Measurements from ENCODE around the gene PEA15. TPM values are rescaled to one million over a fixed set of nuclear protein-coding genes. Genes with fewer than 3 reads are reported as not detected.

Gene PEA15
- polyA plus RNA-seq, 3 donors: 54.6 to 289 (median 276) TPM

DNA sequence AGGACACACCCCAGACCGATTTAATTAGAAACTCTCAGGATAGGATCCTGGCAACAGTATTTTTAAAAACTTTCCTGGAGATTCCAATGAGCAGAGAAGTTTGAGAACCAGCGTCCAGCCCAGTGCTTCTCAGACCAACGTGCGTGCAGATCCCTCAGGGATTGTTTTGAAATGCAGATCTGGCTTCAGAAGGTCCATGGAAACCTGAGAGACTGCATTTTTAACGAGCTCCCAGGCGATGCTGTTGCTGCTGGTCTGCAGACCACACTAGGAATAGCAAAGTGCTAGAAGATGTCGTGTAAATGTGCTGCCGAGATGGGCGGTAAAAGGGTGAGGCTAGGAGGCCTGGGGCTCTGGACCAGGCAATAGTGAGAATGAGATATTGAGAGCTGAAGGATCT is 33.2 kb upstream of the PEA15 start:
- no peak overlapping the region for H3K27ac ChIP-seq (ENCODE audit: low read depth, low read length)
- 63 to 69% (median 67%) methylated on average over 9 of the region's 9 CpGs for WGBS, 3 donors

DNA sequence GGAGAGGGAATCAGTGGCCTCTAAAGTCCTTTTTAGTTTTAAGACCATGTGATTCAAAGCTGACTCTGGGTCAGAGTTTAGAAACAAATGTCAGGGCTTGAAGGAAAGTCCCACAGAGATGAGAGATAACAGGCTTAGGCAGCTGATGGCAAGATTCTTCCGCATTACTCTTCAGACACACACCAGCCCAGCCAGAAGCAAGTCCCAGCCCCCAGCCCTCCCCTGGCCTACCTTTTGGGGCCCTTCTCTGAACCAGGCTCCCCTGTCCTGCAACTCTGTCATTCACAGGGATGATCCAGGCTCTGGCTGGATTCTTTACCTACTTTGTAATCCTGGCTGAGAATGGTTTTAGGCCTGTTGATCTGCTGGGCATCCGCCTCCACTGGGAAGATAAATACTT is 28.0 kb upstream of the PEA15 start:
- H3K27ac ChIP-seq (ENCODE audit: low read depth, low read length): no peak overlapping the region
- 87 to 93% (median 91%) methylated on average over 2 of the region's 2 CpGs for WGBS, 3 donors

DNA sequence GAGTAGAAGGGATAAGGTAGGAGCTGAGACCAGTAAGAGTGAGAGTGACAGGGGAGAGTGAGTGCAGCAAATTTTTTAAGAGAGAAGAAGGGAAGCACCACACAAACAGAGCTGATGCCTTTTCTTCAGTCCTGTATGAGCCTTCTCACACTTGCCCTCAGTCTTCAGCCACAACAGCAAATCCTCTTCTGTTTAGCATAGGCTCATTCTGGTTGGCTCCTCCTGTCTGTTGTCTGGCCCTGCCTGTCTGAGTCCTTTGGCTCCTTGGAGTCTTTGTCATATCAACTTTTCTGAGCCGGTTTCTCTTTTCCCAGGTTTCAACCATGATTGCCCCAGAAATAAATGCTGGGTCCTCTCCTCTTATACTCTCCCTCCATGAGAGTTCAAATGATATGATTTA is 27.5 kb upstream of the PEA15 start:
- WGBS, 3 donors: 80 to 89% (median 87%) methylated on average over 1 of the region's 1 CpG
- no peak overlapping the region for H3K27ac ChIP-seq (ENCODE audit: low read depth, low read length)

DNA sequence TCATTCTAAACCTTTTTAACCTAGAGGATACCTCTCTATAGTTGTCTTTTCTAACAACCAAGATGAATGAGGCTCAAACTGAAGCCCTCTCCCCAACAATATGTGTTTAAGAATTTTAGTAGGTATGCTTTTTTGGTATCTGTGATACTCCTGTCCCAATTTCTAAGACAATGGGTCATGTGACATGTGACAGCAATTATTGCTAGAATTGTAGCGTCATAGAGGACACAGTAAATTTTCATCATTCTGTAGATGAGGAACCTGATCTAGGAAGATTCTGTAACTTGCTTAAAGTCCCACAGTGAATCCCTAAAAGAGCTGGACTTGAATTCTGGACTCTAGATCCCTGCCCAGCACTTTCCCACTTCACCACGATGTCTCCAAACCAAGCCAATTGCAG is 26.5 kb upstream of the PEA15 start:
- no peak overlapping the region for H3K27ac ChIP-seq (ENCODE audit: low read depth, low read length)
- WGBS, 3 donors: 69 to 85% (median 78%) methylated on average over 2 of the region's 2 CpGs

DNA sequence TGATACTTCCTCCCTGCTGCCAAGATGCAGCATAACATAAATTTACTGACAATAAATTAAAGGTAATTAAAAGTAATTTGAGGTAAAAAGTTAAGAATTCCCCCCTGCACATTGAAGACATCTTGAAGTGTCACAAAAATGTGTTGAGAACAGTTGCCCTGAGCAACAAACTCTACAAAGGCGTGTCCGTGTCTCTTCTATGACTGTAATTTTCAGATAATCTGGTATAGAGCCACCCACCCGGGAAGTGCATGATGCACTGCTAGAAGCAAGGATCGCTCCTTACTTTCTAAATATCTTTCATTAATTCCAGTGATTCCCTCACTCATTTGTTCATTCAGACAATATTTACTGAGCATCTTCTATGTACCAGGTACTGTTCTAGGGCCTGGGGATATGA is 25.8 kb upstream of the PEA15 start:
- no peak overlapping the region for H3K27ac ChIP-seq (ENCODE audit: low read depth, low read length)
- 86 to 92% (median 86%) methylated on average over 4 of the region's 4 CpGs for WGBS, 3 donors

DNA sequence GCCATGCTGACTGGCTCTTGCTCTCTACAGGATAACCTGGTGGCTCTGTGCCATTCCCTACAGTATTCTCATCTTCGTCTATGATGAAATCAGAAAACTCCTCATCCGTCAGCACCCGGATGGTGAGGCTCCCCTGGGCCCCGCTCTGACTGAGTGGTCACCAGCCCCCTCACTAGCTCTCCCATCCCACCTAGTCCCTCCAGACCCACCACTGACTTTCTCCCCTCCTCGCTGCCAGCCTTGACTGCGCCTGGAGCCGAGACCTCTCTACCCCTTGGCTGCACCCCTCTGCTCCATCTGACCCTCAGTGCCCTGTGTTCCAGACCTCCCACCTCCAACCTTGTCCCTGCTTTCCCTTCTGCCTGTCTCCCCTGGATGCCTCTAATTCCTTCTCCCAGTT is 18.9 kb upstream of the PEA15 start:
- 85 to 89% (median 85%) methylated on average over 7 of the region's 7 CpGs for WGBS, 3 donors
- H3K27ac ChIP-seq (ENCODE audit: low read depth, low read length): no peak overlapping the region

DNA sequence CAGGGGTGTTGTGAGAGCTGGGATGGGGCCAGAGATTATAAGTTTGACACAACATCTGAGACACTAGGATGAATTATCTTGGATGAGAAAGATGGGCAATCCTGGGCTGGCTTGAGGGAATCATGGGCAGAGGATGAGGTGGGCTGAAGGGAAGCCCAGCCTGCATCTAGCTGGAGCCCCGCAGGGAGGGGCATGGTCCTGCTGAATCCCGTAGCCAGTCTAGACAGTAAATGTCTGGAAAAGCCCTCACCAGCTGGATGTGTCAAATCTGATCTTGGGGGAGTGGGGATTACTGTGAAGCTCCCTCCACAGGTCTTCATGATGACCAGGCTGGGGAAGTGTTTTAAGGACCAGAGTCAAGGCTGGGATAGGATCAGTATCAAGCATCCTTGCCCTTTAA is 18.5 kb upstream of the PEA15 start:
- H3K27ac ChIP-seq (ENCODE audit: low read depth, low read length): no peak overlapping the region
- WGBS, 3 donors: 62 to 80% (median 67%) methylated on average over 2 of the region's 2 CpGs

DNA sequence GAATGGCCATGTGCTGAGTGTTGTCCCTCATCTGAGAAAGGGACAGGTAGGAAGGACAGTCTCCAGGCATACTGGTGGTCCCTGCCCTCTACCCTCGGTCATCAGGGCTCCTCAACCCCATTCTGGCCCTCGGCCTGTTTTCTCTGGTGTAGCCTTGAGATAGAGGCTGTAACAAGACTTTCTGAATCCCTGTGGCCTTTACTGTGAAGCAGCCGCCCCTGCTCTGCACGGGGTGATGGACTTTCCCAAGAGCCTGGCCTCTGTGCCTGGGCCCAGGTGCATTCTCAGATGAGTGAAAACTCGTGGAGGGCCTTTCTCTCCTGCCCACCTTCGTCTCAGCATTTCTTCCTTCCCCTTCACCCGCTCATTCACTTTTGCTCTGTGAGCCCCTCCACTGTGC is 17.8 kb upstream of the PEA15 start:
- 68 to 82% (median 75%) methylated on average over 7 of the region's 7 CpGs for WGBS, 3 donors

DNA sequence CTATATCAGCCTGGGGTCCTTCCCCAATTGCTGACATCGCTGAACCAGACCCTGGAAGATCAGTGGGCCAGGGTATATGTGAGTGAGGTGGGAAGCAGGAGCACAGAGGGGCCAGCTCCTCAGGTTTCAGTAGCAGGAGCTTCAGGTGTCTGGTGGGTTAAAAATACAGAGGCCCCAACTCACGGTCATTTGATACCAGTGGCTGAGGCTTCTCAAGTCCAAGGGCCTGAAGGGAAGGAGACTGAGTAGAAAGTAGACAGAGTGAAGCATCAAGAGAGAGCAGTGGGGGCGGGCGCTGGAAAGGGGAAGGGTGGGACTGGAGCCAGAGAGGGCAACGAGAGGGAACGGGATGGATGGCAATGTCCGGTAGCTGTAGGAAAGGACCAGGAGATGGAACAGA is 16.8 kb upstream of the PEA15 start:
- WGBS, 3 donors: 85 to 89% (median 86%) methylated on average over 7 of the region's 7 CpGs

More for the DNA sequence above, 17.8 kb upstream of the PEA15 start:
- H3K27ac ChIP-seq (ENCODE audit: low read depth, low read length): no peak overlapping the region

DNA sequence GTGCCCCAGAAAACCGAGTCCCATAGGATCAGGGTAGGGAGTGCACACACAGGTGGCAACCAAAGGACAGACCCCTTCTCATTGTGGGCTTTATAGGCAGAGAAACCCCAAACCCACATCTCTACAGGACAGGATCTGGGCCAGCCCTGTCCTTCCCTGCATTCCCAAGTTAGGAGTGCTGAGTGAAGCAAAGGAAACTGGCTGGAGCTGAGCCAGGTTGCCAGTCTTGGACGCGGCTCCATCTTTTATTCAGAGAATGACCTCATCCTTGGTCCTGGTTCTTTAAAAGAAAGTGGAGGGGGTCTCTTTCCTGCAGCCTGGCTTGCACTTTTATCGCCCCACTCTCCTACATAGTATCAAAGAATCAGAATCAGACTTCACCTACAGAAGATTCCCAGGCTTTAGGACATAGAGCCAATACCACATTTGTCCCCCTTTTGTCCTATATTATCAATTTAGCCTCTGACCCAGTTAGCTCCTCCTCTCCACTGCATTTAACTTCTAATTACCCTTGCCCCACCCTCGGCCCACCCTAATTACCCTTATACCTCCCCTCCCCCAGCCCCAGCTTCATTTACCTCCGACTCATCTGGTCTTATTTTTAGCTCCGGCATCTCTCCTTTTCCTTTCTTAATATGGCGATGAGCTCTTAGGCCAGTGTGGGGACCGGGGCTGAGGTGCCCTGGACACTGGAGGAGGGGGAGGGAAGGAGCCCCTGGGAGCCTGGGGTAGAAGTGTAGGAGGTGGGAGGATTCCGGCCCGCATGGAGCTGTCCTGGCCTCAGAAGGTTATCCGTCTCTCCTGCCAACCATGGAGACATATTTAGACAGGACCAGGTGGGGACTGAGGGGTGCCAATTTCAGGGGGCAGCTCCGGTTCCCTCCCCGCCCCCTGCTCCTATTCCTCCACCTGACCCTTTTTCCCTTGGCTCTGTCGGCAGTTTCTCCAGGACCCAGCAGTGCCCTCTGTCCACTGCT is 15.2 kb upstream of the PEA15 start, which contains the start of gene CASQ1:
CASQ1 (plus strand) TSS at position 927 of the 977 bp plus-strand sequence. CDS start 177 bp downstream, outside the sequence.
- no peak within 1 kb of the TSS for H3K27ac ChIP-seq (ENCODE audit: low read depth, low read length)
- WGBS, 3 donors: 62 to 66% (median 65%) methylated on average over 15 of the region's 15 CpGs

More for the DNA sequence above, 16.8 kb upstream of the PEA15 start:
- H3K27ac ChIP-seq (ENCODE audit: low read depth, low read length): no peak overlapping the region

DNA sequence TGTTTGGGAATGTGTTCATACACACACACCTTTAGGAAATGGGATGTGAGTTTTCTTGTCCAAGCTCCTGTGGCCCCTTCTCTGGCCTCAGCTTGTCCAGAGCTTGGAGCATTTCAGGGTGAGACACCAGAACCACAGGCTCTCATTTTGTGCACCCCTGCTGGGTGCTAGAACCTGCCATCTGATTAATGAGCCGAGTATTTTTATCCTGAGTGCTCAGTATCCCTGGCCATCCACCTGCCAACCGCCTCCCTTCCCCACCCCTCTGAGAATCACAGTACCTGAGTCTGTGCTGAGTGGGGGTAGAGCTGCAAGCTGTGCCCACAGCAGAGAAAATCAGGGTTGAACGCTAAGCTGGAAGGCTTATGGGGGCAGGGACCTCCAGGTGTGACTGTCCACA is 13.4 kb upstream of the PEA15 start:
- no peak overlapping the region for H3K27ac ChIP-seq (ENCODE audit: low read depth, low read length)
- 77 to 93% (median 85%) methylated on average over 3 of the region's 3 CpGs for WGBS, 3 donors

DNA sequence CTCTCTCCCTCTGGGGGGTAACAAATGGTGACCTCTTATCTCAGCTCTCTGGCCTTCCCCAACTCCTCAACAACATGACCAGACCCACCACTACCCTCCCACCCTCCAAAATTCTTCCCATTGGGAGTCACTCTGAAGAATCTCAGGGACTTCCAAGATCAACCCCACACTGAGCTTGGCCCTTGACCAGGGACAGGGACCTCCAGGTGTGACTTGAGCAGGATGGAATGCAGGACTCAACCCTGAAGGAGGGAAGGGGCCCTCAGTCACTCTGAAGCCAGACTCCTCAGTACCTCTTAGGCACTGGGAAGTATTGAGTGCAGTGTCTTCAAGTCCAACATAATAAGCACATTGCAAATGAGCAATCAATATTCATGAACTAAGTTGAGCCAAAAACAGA is 12.9 kb upstream of the PEA15 start:
- H3K27ac ChIP-seq (ENCODE audit: low read depth, low read length): no peak overlapping the region

DNA sequence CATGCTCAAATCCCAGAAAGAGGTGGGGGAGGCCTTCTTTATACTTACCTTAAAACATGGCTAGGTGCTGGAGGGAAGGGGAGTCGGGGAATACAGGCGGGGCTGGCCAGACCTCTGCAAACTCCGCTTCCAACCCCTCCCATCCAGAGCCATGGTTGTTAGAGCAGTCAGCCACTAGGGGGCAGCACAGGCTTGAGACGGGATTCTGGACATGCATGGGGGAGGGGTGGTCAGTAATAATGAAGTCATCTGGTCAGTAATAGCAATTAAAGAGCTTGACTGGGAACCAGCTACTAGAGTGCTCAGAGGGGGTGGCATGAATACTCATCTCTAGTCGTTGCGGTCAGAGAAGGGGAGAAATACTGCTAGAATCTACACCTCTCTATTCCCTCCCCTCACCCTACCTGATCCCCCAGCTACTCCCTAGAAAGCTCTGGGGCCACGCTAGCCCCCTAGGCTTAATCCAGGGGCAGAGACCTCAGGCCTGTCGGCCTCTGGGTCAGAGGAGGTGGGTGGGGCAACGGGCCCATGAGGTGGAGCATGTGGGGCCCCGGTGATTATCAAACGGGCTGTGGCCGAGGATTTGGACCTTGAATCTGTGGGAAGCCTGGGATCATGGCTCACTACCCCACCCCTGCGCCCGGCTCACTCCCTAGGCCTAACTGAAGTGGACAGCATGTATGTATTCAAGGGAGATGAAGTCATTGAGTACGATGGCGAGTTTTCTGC is 11.9 kb upstream of the PEA15 start:
- no peak overlapping the region for H3K27ac ChIP-seq (ENCODE audit: low read depth, low read length)
- WGBS, 3 donors: 23 to 28% (median 27%) methylated on average over 16 of the region's 16 CpGs

DNA sequence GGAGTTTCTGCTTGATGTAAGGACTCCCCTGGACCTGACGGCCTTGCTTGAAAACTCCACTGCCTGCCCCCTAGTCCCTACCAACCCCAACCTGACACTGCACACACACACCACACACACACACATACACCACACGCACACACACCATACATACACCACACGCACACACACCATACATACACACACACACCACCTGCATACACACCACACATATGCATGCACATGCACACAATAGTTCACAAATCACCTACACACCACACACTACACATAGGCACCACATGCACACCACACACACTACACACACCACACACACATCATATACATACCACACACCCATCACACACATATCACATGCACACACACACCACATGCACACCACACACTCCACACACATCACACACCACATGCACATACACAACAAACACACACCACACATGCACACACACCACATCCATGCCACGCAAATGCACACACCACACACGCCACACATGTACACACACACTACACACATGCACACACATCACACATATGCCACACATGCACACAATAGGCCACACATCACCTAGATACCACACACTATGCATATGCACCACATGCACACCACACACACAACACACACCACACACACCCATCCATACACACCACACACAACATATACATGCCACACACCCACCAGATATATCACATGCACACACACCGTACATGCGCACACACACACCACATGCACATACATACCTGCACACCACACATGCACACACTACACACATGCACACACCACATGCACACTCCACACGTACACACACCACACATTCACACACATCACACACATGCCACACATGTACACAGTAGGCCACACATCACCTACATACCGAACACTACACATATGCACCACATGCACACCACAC is 11.1 kb upstream of the PEA15 start:
- WGBS, 3 donors: 87 to 90% (median 88%) methylated on average over 9 of the region's 9 CpGs
- H3K27ac ChIP-seq (ENCODE audit: low read depth, low read length): no peak overlapping the region

DNA sequence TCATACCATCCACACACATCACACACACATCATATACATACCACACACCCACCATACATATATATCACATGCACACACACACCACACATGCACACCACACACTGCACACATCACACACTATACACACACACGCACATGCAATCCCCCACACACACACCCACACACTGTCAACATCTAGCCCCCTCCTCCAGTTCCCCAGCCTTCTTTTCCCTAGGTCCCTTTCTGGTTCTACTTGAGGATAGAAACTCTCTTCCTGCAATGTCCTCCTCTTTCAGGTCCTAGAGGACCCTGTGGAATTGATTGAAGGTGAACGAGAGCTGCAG is 10.5 kb upstream of the PEA15 start:
- H3K27ac ChIP-seq (ENCODE audit: low read depth, low read length): no peak overlapping the region
- 64 to 76% (median 75%) methylated on average over 2 of the region's 2 CpGs for WGBS, 3 donors

DNA sequence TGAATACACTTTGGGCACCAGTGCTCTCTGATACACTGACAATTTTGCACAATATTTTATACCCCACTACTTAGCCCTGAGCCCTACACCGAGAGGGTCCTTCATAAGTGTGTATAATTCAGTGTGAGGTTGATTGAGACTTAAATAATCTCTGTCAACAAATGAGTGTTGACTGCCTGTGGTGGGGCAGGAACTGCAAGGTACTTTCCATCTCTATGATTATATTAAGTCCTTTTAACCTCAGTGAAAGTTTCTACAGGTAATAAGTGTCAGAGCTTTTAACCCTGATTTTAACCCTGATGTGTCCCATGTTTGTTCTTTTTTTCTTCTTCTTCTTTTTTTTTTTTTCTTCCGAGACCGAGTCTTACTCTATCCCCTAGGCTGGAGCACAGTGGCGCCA is 9.0 kb upstream of the PEA15 start:
- H3K27ac ChIP-seq (ENCODE audit: low read depth, low read length): no peak overlapping the region
- WGBS, 3 donors: 75 to 94% (median 85%) methylated on average over 4 of the region's 4 CpGs

DNA sequence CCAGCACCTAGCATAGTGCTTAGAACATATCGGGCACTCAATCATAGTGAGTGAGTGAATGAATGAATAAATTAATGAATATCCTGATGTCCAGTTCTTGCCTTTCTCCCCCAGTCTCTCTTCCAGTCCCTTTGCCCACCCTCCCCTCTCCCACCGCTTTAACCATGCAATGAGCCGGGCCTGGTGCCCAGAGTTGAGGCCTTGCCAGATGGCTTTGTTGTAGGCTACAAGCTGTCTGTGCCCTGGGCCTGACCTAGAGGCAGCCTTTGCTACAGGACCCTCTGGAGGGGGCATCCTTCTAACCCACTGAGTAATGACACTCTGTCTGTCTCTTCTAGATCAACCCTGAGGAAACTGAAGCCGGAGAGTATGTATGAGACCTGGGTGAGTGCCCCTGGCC is 8.0 kb upstream of the PEA15 start:
- H3K27ac ChIP-seq (ENCODE audit: low read depth, low read length): no peak overlapping the region
- WGBS, 3 donors: 92 to 97% (median 93%) methylated on average over 4 of the region's 4 CpGs

DNA sequence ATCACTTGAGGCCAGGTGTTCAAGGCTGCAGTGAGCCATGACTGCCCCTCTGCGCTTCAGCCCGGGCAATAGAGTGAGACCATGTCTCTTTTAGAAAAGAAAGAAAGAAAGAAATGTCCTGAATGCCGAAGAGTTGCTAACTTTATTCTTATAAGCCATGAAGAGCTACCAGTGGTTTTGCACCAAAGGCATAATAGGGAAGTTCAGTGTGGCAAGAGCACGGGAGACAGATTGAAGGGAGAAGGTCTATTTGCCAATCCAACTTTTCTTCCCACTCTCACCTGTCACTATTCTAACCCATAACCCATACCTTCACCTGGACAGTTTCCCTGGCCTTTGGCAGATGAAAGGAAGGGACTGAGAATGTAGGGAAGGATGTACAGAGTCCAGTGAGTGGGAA is 4.4 kb upstream of the PEA15 start:
- H3K27ac ChIP-seq (ENCODE audit: low read depth, low read length): no peak overlapping the region
- WGBS, 3 donors: 79 to 85% (median 83%) methylated on average over 4 of the region's 4 CpGs

Data from adipose tissue (tissue), 3 donors.